ENCODE measurements around the gene MAK.
"Not testable (repeated sequence)": the region's sequence is repeated elsewhere in the genome, so short reads cannot be mapped to it uniquely, and the experiment has no call there.

MAK gene

DNA sequence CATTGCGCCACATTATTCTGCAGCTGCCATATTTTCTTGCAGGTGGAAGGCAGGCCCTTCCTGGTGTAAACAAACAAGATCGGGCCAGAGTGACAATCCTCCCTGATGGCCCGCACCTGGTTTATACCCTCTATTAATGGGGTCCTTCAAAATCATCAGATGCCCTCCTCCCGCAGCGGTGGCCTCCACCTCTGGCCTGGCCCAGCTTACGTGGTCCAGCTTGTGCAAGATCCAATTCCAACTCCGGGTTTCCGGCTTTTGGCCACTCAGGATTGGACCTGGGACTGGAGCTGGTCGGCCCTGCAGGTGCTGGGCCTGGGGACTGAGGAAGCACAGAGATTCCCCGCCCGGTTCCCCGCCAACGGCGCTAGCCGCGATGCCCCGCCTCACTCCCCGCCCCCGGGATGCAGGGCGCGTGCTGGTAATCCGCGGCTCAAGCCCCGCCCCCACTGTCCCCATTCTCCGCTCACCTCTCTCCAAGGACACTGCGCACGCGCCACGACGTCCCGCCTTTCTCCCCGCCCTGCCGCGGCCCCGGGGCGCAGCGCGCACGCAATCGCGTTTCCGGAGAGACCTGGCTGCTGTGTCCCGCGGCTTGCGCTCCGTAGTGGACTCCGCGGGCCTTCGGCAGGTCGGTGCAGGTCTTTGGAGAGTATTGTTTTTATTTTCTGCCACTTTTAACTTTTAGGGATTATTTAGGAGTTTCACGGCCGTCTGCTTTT lies 90.9 kb downstream of the MAK start, which contains the start of gene TMEM14B:
TSS of gene TMEM14B (plus strand) at position 555 of the 722 bp plus-strand sequence. CDS start 1,441 bp downstream, outside the sequence.
- Histone ChIP-seq H3K36me3 (ENCODE audit: control insufficient read depth, insufficient read depth, low read length) (peaks cover 5% of the 10 kb centered on the region), H3K4me3 (replicated peaks; ENCODE audit: low read depth, low read length) (peak within 1 kb of the TSS; percentile 87), H3K27me3 (replicated peaks; ENCODE audit: control insufficient read depth, insufficient read depth, low read length) (no peaks in the 10 kb centered on the region)
- TF ChIP-seq, protein P1, sequence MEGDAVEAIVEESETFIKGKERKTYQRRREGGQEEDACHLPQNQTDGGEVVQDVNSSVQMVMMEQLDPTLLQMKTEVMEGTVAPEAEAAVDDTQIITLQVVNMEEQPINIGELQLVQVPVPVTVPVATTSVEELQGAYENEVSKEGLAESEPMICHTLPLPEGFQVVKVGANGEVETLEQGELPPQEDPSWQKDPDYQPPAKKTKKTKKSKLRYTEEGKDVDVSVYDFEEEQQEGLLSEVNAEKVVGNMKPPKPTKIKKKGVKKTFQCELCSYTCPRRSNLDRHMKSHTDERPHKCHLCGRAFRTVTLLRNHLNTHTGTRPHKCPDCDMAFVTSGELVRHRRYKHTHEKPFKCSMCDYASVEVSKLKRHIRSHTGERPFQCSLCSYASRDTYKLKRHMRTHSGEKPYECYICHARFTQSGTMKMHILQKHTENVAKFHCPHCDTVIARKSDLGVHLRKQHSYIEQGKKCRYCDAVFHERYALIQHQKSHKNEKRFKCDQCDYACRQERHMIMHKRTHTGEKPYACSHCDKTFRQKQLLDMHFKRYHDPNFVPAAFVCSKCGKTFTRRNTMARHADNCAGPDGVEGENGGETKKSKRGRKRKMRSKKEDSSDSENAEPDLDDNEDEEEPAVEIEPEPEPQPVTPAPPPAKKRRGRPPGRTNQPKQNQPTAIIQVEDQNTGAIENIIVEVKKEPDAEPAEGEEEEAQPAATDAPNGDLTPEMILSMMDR (IDR thresholded peaks at IDR 0.05; ENCODE audit: insufficient read depth, low read length, poor library complexity, severe bottlenecking) = no peak
- peak; percentile 98 for DNase-seq (ENCODE audit: extremely low read depth, insufficient read length)

- Histone ChIP-seq H3K4me3 (replicated peaks; ENCODE audit: low read depth, low read length) (peak overlapping the region; percentile 87), H3K27me3 (replicated peaks; ENCODE audit: control insufficient read depth, insufficient read depth, low read length) (no peaks in the 10 kb centered on the region), H3K36me3 (ENCODE audit: control insufficient read depth, insufficient read depth, low read length) (peaks cover 5% of the 10 kb centered on the region)
- TF ChIP-seq, protein P1 (IDR thresholded peaks at IDR 0.05; ENCODE audit: insufficient read depth, low read length, poor library complexity, severe bottlenecking) = no peak
- DNase-seq (ENCODE audit: extremely low read depth, insufficient read length) = no peak
Measured at GRCh38 chr6:10746915-10747250, 91.5 kb downstream of the MAK start.

GRCh38 chr6:10745116-10745515 lies 93.2 kb downstream of the MAK start:
- DNase-seq (ENCODE audit: extremely low read depth, insufficient read length) = no peak
- no peak overlapping the region for H3K4me3 ChIP-seq (replicated peaks; ENCODE audit: low read depth, low read length)
- TF ChIP-seq, protein P1 (IDR thresholded peaks at IDR 0.05; ENCODE audit: insufficient read depth, low read length, poor library complexity, severe bottlenecking) = no peak
- H3K36me3 ChIP-seq (ENCODE audit: control insufficient read depth, insufficient read depth, low read length) = no peaks in the 10 kb centered on the region
- no peaks in the 10 kb centered on the region for H3K27me3 ChIP-seq (replicated peaks; ENCODE audit: control insufficient read depth, insufficient read depth, low read length)

DNA sequence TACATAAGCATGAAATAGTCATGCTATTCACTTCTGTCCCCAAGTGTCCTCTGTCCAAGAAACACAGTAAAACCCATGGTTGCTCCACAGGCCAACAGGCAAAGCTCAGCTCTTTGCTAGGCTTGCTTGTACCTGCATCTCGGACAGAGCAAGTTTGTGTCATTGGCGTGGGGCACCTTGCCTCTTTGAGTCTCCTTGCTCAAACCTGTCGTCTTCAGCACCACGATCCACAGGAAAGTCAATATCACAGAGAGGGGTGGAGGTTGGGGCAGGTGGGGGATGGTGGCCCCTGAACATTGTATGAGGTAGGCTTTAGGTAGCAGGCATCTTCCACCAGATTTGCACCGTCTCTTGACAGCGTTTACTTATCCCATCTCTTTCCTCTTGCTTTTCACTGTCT lies 94.8 kb downstream of the MAK start:
- Histone ChIP-seq H3K4me3 (replicated peaks; ENCODE audit: low read depth, low read length) (no peak overlapping the region), H3K36me3 (ENCODE audit: control insufficient read depth, insufficient read depth, low read length) (no peaks in the 10 kb centered on the region), H3K27me3 (replicated peaks; ENCODE audit: control insufficient read depth, insufficient read depth, low read length) (no peaks in the 10 kb centered on the region)
- TF ChIP-seq, protein P1 (IDR thresholded peaks at IDR 0.05; ENCODE audit: insufficient read depth, low read length, poor library complexity, severe bottlenecking) = no peak
- no peak for DNase-seq (ENCODE audit: extremely low read depth, insufficient read length)

DNA sequence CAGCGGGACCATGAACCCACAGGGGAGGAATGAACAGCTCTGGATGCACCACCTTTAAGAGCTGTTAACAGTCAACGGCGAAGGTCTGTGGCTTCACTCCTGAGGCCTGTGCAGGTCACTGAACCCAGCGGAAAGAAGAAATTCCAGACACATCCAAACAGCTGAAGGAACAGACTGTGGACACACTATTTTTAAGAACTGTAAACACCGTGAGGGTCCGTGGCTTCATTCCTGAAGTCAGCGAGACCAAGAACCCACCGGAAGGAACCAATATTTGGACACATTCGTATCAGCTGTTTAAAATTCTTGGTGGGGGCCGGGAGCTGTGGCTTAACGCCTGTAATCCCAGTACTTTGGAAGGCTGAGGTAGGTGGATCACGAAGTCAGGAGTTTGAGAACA lies 96.1 kb downstream of the MAK start:
- Histone ChIP-seq H3K4me3 (replicated peaks; ENCODE audit: low read depth, low read length) (no peak overlapping the region), H3K36me3 (ENCODE audit: control insufficient read depth, insufficient read depth, low read length) (no peaks in the 10 kb centered on the region), H3K27me3 (replicated peaks; ENCODE audit: control insufficient read depth, insufficient read depth, low read length) (no peaks in the 10 kb centered on the region)
- DNase-seq (ENCODE audit: extremely low read depth, insufficient read length) = no peak
- TF ChIP-seq, protein P1 (IDR thresholded peaks at IDR 0.05; ENCODE audit: insufficient read depth, low read length, poor library complexity, severe bottlenecking) = no peak

- not testable (repeated sequence) for H3K36me3 ChIP-seq (ENCODE audit: control insufficient read depth, insufficient read depth, low read length); DNase-seq (ENCODE audit: extremely low read depth, insufficient read length); H3K4me3 ChIP-seq (replicated peaks; ENCODE audit: low read depth, low read length); H3K27me3 ChIP-seq (replicated peaks; ENCODE audit: control insufficient read depth, insufficient read depth, low read length)
Measured at GRCh38 chr6:10741643-10742042, 96.7 kb downstream of the MAK start.
